GM18858 (cell line): ENCODE results near the gene SRGAP1.
"Not testable (repeated sequence)": the region's sequence is repeated elsewhere in the genome, so short reads cannot be mapped to it uniquely, and the experiment has no call there.

Source experiments
- ATAC-seq: cut with Tn5 transposase; IDR thresholded peaks from one replicate; pipeline ENCODE4 v1.9.1; 2021; ENCODE audit not compliant: unreplicated experiment

The SRGAP1 gene

GRCh38 chr12:63997198-63997597, 152.7 kb downstream of the SRGAP1 start:
- no peak for ATAC-seq

- ATAC-seq, result no peak
Measured at GRCh38 chr12:63998584-63998983, 154.1 kb downstream of the SRGAP1 start.

- no peak for ATAC-seq
Measured at GRCh38 chr12:63999853-64000252, 155.4 kb downstream of the SRGAP1 start.

GRCh38 chr12:64001439-64001838, 156.9 kb downstream of the SRGAP1 start:
- no peak for ATAC-seq

GRCh38 chr12:64004641-64005040, 160.1 kb downstream of the SRGAP1 start:
- no peak for ATAC-seq

GRCh38 chr12:64006211-64006825, 161.8 kb downstream of the SRGAP1 start:
- ATAC-seq, result no peak

- no peak for ATAC-seq
Measured at GRCh38 chr12:64007853-64008252, 163.4 kb downstream of the SRGAP1 start.

- no peak for ATAC-seq
Measured at GRCh38 chr12:64008596-64008995, 164.1 kb downstream of the SRGAP1 start.

GRCh38 chr12:64009321-64010068, 165.0 kb downstream of the SRGAP1 start:
- ATAC-seq, result peak; percentile 26

GRCh38 chr12:64010069-64010686, 165.7 kb downstream of the SRGAP1 start:
- peak; percentile 86 for ATAC-seq

- no peak for ATAC-seq
Measured at GRCh38 chr12:64016521-64016920, 172.0 kb downstream of the SRGAP1 start.

GRCh38 chr12:64018116-64018515, 173.6 kb downstream of the SRGAP1 start:
- not testable (repeated sequence) for ATAC-seq

GRCh38 chr12:64018524-64018923, 174.0 kb downstream of the SRGAP1 start:
- no peak for ATAC-seq

- no peak for ATAC-seq
Measured at GRCh38 chr12:64019101-64019500, 174.6 kb downstream of the SRGAP1 start.

- no peak for ATAC-seq
Measured at GRCh38 chr12:64019654-64020053, 175.2 kb downstream of the SRGAP1 start.

- no peak for ATAC-seq
Measured at GRCh38 chr12:64025174-64025958, 180.9 kb downstream of the SRGAP1 start.

- ATAC-seq, result no peak
Measured at GRCh38 chr12:64027311-64027710, 182.8 kb downstream of the SRGAP1 start.

- ATAC-seq, result no peak
Measured at GRCh38 chr12:64028541-64028940, 184.0 kb downstream of the SRGAP1 start.

GRCh38 chr12:64029013-64029857, 184.7 kb downstream of the SRGAP1 start:
- no peak for ATAC-seq

GRCh38 chr12:64030155-64030554, 185.7 kb downstream of the SRGAP1 start:
- ATAC-seq, result no peak
